IMR-90 (cell line): ENCODE measurements around the gene MAPRE2. TPM values are rescaled to one million over a fixed set of nuclear protein-coding genes. Genes with fewer than 3 reads are reported as not detected.

Source experiments
- ATAC-seq: fragments of 200-7000 bp; cut with Tn5 transposase; 2 replicates; pipeline ENCODE4 v1.9.1; 2020; ENCODE audit warnings: low read depth, mild to moderate bottlenecking, moderate library complexity
- BruUV-seq: library from RNA; stranded (reverse); fragments of 400-500 nt; replicated peaks from 2 replicates; lab custom pipeline; 2021; lab: Mats Ljungman, UMichigan
- CTCF ChIA-PET: fragments of 300-600 bp; formaldehyde crosslinking; extraction: SDS; loops from one replicate; lab custom pipeline; 2021; ENCODE audit warnings: antibody characterized with exemption; lab: Yijun Ruan, JAX
- POLR2A ChIA-PET: fragments of 300-600 bp; sonication (Branson Sonifier 250); formaldehyde crosslinking; loops from one replicate; lab custom pipeline; 2022; ENCODE audit warnings: antibody characterized with exemption; ENCODE audit not compliant: unreplicated experiment; lab: Charles Lee
- DNase-seq: peaks from one replicate; pipeline ENCODE4 v3.0.0; 2013
- H2AFZ ChIP-seq: replicated peaks from 2 replicates; pipeline ENCODE3; 2013; ENCODE audit warnings: low read length, mild to moderate bottlenecking; ENCODE audit not compliant: poor library complexity
- H2AK5ac ChIP-seq: 2 replicates; pipeline ENCODE4 v1.6.1; 2013; ENCODE audit warnings: low read depth, low read length, inconsistent platforms
- H2AK9ac ChIP-seq: replicated peaks from 2 replicates; pipeline ENCODE3; 2013; ENCODE audit warnings: mild to moderate bottlenecking, low read depth, low read length, moderate library complexity; ENCODE audit not compliant: poor library complexity
- H2BK120ac ChIP-seq: 2 replicates; pipeline ENCODE4 v1.6.1; 2013; ENCODE audit warnings: low read depth, low read length, inconsistent platforms
- H2BK15ac ChIP-seq: 3 replicates; pipeline ENCODE4 v1.6.1; 2013; ENCODE audit warnings: low read depth, low read length, inconsistent platforms
- H2BK20ac ChIP-seq: 2 replicates; pipeline ENCODE4 v1.6.1; 2013; ENCODE audit warnings: low read depth, mild to moderate bottlenecking, inconsistent platforms, low read length, moderate library complexity
- H2BK5ac ChIP-seq: 2 replicates; pipeline ENCODE4 v1.6.1; 2013; ENCODE audit warnings: mild to moderate bottlenecking, low read depth, low read length, inconsistent platforms; ENCODE audit not compliant: poor library complexity, severe bottlenecking
- H3K14ac ChIP-seq: replicated peaks from 2 replicates; pipeline ENCODE4 v1.6.1; 2013; ENCODE audit warnings: low read depth, low read length, inconsistent platforms
- H3K18ac ChIP-seq: 2 replicates; pipeline ENCODE4 v1.6.1; 2013; ENCODE audit warnings: low read depth, low read length, control low read depth
- H3K23ac ChIP-seq: 2 replicates; pipeline ENCODE4 v1.6.1; 2013; ENCODE audit warnings: low read depth, low read length, inconsistent platforms
- H3K27ac ChIP-seq: 2 replicates; pipeline ENCODE4 v1.5.1; 2013; ENCODE audit warnings: mild to moderate bottlenecking, control low read depth, low read length; ENCODE audit not compliant: insufficient read depth
- H3K27me3 ChIP-seq: 2 replicates; pipeline ENCODE4 v1.6.1; 2013; ENCODE audit warnings: low read length; ENCODE audit not compliant: control insufficient read depth, insufficient read depth
- H3K36me3 ChIP-seq: 2 replicates; pipeline ENCODE4 v1.6.1; 2013; ENCODE audit warnings: low read length, mixed read lengths; ENCODE audit not compliant: control insufficient read depth, insufficient read depth
- H3K4ac ChIP-seq: 2 replicates; pipeline ENCODE4 v1.6.1; 2013; ENCODE audit warnings: low read depth, low read length, inconsistent platforms
- H3K4me1 ChIP-seq: 2 replicates; pipeline ENCODE4 v1.6.1; 2013; ENCODE audit warnings: low read length, mixed read lengths; ENCODE audit not compliant: control insufficient read depth, insufficient read depth
- H3K4me2 ChIP-seq: 2 replicates; pipeline ENCODE4 v1.6.1; 2013; ENCODE audit warnings: low read depth, mild to moderate bottlenecking, control low read depth, low read length, moderate library complexity
- H3K4me3 ChIP-seq: 2 replicates; pipeline ENCODE4 v1.5.1; 2013; ENCODE audit warnings: low read depth, mild to moderate bottlenecking, control low read depth, low read length, moderate library complexity; ENCODE audit not compliant: insufficient read depth
- H3K56ac ChIP-seq: 2 replicates; pipeline ENCODE4 v1.6.1; 2013; ENCODE audit warnings: low read length, inconsistent platforms; ENCODE audit not compliant: insufficient read depth; ENCODE audit errors: extremely low read depth
- H3K79me1 ChIP-seq, 2 experiments: 2 replicates each; pipeline ENCODE4 v1.6.1; 2013; ENCODE audit warnings: low read length in 2 of 2, inconsistent platforms in 1 of 2, low read depth in 1 of 2
- H3K9ac ChIP-seq: 2 replicates; pipeline ENCODE4 v1.6.1; 2013; ENCODE audit warnings: low read depth, low read length, control low read depth
- H3K9me1 ChIP-seq: 2 replicates; pipeline ENCODE4 v1.6.1; 2013; ENCODE audit warnings: low read length, inconsistent platforms; ENCODE audit not compliant: insufficient read depth
- H3K9me3 ChIP-seq: 2 replicates; pipeline ENCODE4 v1.6.1; 2013; ENCODE audit warnings: low read length; ENCODE audit not compliant: control insufficient read depth, insufficient read depth
- H4K20me1 ChIP-seq: 2 replicates; pipeline ENCODE4 v1.6.1; 2013; ENCODE audit warnings: low read length, inconsistent platforms; ENCODE audit not compliant: insufficient read depth
- H4K5ac ChIP-seq: 2 replicates; pipeline ENCODE4 v1.6.1; 2013; ENCODE audit warnings: mild to moderate bottlenecking, low read depth, low read length, control low read depth
- H4K8ac ChIP-seq, 2 experiments: 2 replicates each; pipeline ENCODE4 v1.6.1; 2013; ENCODE audit warnings: low read depth in 2 of 2, low read length in 2 of 2, control low read depth in 1 of 2, inconsistent platforms in 1 of 2
- H4K91ac ChIP-seq: 2 replicates; pipeline ENCODE4 v1.6.1; 2013; ENCODE audit warnings: low read depth, low read length, inconsistent platforms; ENCODE audit not compliant: insufficient read depth
- BHLHE40 ChIP-seq: fragments of 150-350 bp; IDR thresholded peaks from 2 replicates; pipeline ENCODE4 v1.6.1; 2016; ENCODE audit warnings: mild to moderate bottlenecking, low read depth, low read length
- CEBPB ChIP-seq: IDR thresholded peaks from 2 replicates; pipeline ENCODE4 v1.6.1; 2012; ENCODE audit warnings: low read depth, low read length, improper control_type of control experiment
- CHD1 ChIP-seq: IDR thresholded peaks from 2 replicates; pipeline ENCODE4 v1.6.1; 2012; ENCODE audit warnings: low read depth, low read length, improper control_type of control experiment
- FOS ChIP-seq: fragments of 150-350 bp; IDR thresholded peaks from 2 replicates; pipeline ENCODE4 v1.6.1; 2016; ENCODE audit warnings: low read depth, low read length
- MAZ ChIP-seq: IDR thresholded peaks from 2 replicates; pipeline ENCODE4 v1.6.1; 2012; ENCODE audit warnings: low read depth, mild to moderate bottlenecking, low read length, improper control_type of control experiment, moderate library complexity, borderline replicate concordance
- MXI1 ChIP-seq: IDR thresholded peaks from 2 replicates; pipeline ENCODE4 v1.6.1; 2012; ENCODE audit warnings: low read depth, mild to moderate bottlenecking, low read length, moderate library complexity, borderline replicate concordance
- RAD21 ChIP-seq: IDR thresholded peaks from 2 replicates; pipeline ENCODE4 v1.6.1; 2012; ENCODE audit warnings: low read length, improper control_type of control experiment
- RCOR1 ChIP-seq: IDR thresholded peaks from 2 replicates; pipeline ENCODE4 v1.6.1; 2012; ENCODE audit warnings: mild to moderate bottlenecking, low read length, improper control_type of control experiment; ENCODE audit not compliant: insufficient replicate concordance
- RFX5 ChIP-seq: IDR thresholded peaks from 2 replicates; pipeline ENCODE4 v1.8.0; 2012; ENCODE audit warnings: low read depth, mild to moderate bottlenecking, low read length, moderate library complexity
- dilution Hi-C: fragments of 300-500 bp; cut with HindIII; formaldehyde crosslinking; loops from one replicate; pipeline ENCODE4 v1.14.3; 2018; ENCODE audit warnings: low sequenced_read_pairs; ENCODE audit not compliant: unreplicated experiment
- in situ Hi-C: fragments of 300-500 bp; cut with MboI; formaldehyde crosslinking; loops from 3 replicates; pipeline ENCODE4 v1.14.3; 2019; ENCODE audit warnings: low sequenced_read_pairs, inconsistent platforms, mixed read lengths
- intact Hi-C: fragments of 100-400 bp; cut with micrococcal nuclease; formaldehyde crosslinking; loops from 2 replicates; pipeline ENCODE4 v1.10.0; 2022
- polyA plus RNA-seq, 3 experiments: library from polyadenylated mRNA; depleted of rRNA; stranded (reverse); fragments of >200 nt; gene quantifications; 2 replicates each; pipeline ENCODE4 v1.2.3, GENCODE V29; 2012; ENCODE audit warnings: low replicate concordance in 1 of 3
- total RNA-seq: library from RNA; depleted of rRNA; stranded (reverse); fragments of >200 nt; gene quantifications from 2 replicates; pipeline ENCODE4 v1.2.3, GENCODE V29; 2012
- TF ChIP-seq, protein P1 (sequence below): conservative IDR thresholded peaks from 2 replicates; pipeline ENCODE4 v1.5.1; 2012; ENCODE audit warnings: mild to moderate bottlenecking, low read depth, low read length, improper control_type of control experiment
- TF ChIP-seq, protein P2 (sequence below): fragments of 150-350 bp; IDR thresholded peaks from 2 replicates; pipeline ENCODE4 v1.6.1; 2016; ENCODE audit warnings: low read depth, mild to moderate bottlenecking, low read length, moderate library complexity, borderline replicate concordance

The MAPRE2 gene
- total and polyA plus RNA-seq, 2 of the 4 experiments (the other 2 are of a cell fraction): 19.6 to 23.8 TPM

DNA sequence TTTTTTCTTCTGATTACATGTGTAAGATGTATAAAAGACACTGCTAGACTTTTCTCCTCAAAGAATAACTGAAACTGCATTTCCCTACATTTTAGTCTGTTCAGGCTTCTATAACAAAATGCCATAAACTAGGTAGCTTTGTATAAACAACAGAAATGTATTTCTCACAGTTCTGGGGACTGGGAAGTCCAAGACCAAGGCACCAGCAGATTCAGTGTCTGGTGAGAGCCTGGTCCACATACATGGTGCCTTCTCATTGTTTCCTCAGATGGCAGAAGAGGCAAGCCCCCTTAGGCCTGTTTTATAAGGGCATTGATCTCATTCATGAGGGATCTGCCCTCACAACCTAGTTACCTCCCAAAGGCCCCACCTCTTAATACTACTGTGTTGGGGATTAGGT, 71.5 kb downstream of the MAPRE2 start:
- no peak overlapping the region for H2AFZ ChIP-seq
- H2BK120ac ChIP-seq: no peak overlapping the region
- H3K4me2 ChIP-seq: no peak overlapping the region
- no peak overlapping the region for H3K9ac ChIP-seq
- no peak overlapping the region for H2BK5ac ChIP-seq
- H3K4ac ChIP-seq: no peak overlapping the region
- no peak overlapping the region for H3K23ac ChIP-seq
- DNase-seq (no peak), ATAC-seq (no peak)
- no peak overlapping the region for H3K18ac ChIP-seq
- no peak overlapping the region for H4K5ac ChIP-seq
- no peak overlapping the region for H3K56ac ChIP-seq
- no peaks in the 10 kb centered on the region for H3K36me3 ChIP-seq
- peaks cover 5 to 8% of the 10 kb centered on the region in 2 experiments; a peak in 2 of 4 replicates for H3K79me1 ChIP-seq
- no peak overlapping the region for H2BK15ac ChIP-seq
- in situ Hi-C loops (no loop called here), dilution Hi-C loops (no loop called here), intact Hi-C loops (no loop called here)
- H2BK20ac ChIP-seq: no peak overlapping the region
- no TSS peak for BruUV-seq
- H3K9me3 ChIP-seq: no peaks in the 10 kb centered on the region
- no peak overlapping the region for H3K14ac ChIP-seq
- H3K4me1 ChIP-seq: peaks cover 3% of the 10 kb centered on the region; the same call in 1 of the 2 replicates
- peaks cover 5% of the 10 kb centered on the region for H3K9me1 ChIP-seq
- H4K20me1 ChIP-seq: no peaks in the 10 kb centered on the region
- POLR2A ChIA-PET: no interaction called here
- CTCF ChIA-PET: interaction anchor here (0.6 kb wide), 1 partner anchor 15 kb away, joined by 3 read pairs; no protein-coding TSS in a partner anchor
- H4K91ac ChIP-seq: no peak overlapping the region
- no peak overlapping the region for H3K27ac ChIP-seq
- no peak overlapping the region for H4K8ac ChIP-seq
- H2AK5ac ChIP-seq: no peak overlapping the region
- H3K4me3 ChIP-seq: no peak overlapping the region
- no peak for TF ChIP-seq RCOR1
- TF ChIP-seq MXI1: no peak
- TF ChIP-seq MAZ: no peak
- TF ChIP-seq, protein P1, sequence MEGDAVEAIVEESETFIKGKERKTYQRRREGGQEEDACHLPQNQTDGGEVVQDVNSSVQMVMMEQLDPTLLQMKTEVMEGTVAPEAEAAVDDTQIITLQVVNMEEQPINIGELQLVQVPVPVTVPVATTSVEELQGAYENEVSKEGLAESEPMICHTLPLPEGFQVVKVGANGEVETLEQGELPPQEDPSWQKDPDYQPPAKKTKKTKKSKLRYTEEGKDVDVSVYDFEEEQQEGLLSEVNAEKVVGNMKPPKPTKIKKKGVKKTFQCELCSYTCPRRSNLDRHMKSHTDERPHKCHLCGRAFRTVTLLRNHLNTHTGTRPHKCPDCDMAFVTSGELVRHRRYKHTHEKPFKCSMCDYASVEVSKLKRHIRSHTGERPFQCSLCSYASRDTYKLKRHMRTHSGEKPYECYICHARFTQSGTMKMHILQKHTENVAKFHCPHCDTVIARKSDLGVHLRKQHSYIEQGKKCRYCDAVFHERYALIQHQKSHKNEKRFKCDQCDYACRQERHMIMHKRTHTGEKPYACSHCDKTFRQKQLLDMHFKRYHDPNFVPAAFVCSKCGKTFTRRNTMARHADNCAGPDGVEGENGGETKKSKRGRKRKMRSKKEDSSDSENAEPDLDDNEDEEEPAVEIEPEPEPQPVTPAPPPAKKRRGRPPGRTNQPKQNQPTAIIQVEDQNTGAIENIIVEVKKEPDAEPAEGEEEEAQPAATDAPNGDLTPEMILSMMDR: no peak
- TF ChIP-seq, protein P2, sequence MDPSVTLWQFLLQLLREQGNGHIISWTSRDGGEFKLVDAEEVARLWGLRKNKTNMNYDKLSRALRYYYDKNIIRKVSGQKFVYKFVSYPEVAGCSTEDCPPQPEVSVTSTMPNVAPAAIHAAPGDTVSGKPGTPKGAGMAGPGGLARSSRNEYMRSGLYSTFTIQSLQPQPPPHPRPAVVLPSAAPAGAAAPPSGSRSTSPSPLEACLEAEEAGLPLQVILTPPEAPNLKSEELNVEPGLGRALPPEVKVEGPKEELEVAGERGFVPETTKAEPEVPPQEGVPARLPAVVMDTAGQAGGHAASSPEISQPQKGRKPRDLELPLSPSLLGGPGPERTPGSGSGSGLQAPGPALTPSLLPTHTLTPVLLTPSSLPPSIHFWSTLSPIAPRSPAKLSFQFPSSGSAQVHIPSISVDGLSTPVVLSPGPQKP: no peak
- TF ChIP-seq RAD21: no peak
- no peak for TF ChIP-seq BHLHE40
- no peak for TF ChIP-seq RFX5
- no peak for TF ChIP-seq CHD1
- TF ChIP-seq CEBPB: no peak
- no peak for TF ChIP-seq FOS
- H3K27me3 ChIP-seq: no peaks in the 10 kb centered on the region
- H2AK9ac ChIP-seq: no peak overlapping the region
